ENCODE results near the gene EEPD1.

GRCh38 chr7:36315309-36315944, 162.4 kb downstream of the EEPD1 start:
- no peak for TF ChIP-seq TAF1 (IDR thresholded peaks at IDR 0.05; ENCODE audit: low read depth, low read length)
- TF ChIP-seq POLR2A (IDR thresholded peaks at IDR 0.05; ENCODE audit: low read depth, low read length), result no peak
- TF ChIP-seq POLR2AphosphoS5 (IDR thresholded peaks at IDR 0.05; ENCODE audit: low read depth, low read length), result no peak
- no peak for TF ChIP-seq SPI1 (IDR thresholded peaks at IDR 0.05; ENCODE audit: low read depth, low read length)
